HG03175 (cell line): ENCODE results near the gene GPR162.

Experiments
- ATAC-seq: cut with Tn5 transposase; IDR thresholded peaks from one replicate; pipeline ENCODE4 v1.9.1; 2021; ENCODE audit warnings: mild to moderate bottlenecking, moderate library complexity; ENCODE audit not compliant: unreplicated experiment

GPR162 gene

GRCh38 chr12:6822426-6823135 is 960 bp downstream of the GPR162 start:
- ATAC-seq = no peak

GRCh38 chr12:6823182-6824084 is 1.8 kb downstream of the GPR162 start:
- no peak for ATAC-seq

DNA sequence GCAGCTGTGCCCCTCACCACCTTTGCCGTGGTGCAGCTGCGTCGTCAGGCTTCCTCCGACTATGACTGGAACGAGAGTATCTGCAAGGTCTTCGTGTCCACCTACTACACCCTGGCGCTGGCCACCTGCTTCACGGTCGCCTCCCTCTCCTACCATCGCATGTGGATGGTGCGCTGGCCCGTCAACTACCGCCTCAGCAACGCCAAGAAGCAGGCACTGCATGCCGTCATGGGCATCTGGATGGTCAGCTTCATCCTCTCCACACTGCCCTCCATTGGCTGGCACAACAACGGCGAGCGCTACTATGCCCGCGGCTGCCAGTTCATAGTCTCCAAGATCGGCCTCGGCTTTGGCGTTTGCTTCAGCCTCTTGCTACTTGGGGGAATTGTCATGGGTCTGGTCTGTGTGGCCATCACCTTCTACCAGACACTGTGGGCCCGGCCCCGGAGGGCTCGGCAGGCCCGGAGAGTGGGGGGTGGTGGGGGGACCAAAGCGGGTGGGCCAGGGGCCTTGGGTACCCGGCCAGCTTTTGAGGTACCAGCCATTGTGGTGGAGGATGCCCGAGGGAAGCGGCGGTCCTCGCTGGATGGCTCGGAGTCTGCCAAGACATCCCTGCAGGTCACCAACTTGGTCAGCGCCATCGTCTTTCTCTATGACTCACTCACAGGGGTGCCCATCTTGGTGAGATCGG is 2.6 kb downstream of the GPR162 start:
- no peak for ATAC-seq

DNA sequence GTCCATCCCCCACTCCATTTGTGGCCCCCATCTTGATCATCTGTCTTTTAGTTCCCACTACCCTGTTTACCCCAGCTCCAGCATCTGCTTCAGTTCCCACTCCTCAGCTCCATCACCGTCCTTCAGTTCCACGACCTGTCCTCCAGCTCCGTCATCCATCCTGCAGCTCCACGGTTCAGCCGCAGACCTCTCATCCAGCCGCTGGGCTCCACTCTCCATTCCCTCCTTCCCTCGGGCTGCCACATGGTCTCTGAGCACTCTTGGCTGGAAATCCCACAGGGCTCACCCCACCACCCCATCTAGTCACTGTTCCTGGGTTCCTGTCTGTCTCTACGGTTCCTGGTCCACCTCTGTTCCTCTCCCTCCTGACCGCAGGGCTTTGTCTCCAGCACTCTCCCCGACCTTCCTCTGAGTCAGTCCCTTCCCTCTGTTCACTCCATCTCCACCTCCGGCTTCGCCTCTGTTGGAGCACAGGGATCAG is 3.3 kb downstream of the GPR162 start:
- no peak for ATAC-seq

DNA sequence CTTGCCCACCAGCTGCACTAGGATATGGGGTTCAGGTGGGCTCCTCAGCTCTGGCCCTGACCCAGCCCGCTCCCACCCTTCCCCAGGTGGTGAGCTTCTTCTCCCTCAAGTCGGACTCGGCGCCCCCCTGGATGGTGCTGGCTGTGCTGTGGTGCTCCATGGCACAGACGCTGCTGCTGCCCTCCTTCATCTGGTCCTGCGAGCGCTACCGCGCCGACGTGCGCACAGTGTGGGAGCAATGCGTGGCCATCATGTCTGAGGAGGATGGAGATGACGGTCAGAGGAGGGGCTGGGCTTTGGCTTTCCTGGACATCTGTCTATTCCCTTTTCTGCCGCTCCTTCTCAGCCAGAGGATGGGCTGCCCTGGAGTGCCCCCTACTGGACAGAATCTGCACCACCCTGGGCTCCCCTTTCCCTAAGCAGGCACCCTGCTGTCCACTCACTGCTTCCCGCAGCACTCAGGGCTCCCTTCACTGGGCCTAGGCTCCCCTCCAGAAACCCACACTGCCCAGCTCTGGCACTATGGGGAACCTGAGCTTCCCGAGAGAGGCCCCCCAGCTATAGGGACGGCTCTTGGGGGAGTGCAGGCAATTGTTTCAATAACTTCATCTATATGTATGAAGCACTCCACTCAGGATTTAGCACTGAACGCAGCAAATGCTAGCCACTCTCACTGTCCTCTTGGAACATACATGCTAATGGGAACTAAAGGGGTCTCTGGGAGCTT is 3.9 kb downstream of the GPR162 start:
- ATAC-seq = peak; percentile 49

GRCh38 chr12:6826125-6826733 is 4.6 kb downstream of the GPR162 start:
- ATAC-seq = no peak

DNA sequence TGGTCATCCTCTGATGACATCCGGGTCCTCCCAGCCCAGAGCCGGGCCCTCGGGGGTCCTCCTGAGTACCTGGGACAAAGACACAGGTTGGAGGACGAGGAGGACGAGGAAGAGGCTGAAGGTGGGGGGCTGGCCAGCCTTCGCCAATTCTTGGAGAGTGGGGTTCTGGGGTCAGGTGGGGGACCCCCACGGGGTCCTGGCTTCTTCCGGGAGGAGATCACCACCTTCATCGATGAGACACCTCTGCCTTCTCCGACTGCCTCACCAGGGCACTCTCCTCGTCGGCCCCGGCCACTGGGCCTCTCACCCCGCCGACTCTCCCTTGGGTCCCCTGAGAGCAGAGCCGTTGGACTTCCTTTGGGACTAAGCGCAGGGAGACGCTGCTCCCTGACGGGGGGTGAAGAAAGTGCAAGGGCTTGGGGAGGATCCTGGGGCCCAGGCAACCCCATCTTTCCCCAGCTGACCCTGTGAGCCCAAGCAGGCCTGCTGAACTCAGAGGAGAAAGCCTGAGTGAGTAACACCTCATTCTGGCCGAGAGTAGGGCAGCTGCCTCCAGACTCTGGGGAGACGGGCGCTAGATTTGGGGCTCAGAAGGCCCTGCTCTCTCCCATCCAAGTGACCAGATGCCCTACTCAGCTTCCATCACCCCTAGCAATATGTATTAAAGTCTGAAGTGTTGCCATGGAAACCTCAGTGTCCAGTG is 5.3 kb downstream of the GPR162 start:
- no peak for ATAC-seq

- ATAC-seq = no peak
Measured at GRCh38 chr12:6827437-6827911, 5.9 kb downstream of the GPR162 start.

- no peak for ATAC-seq
Measured at GRCh38 chr12:6827982-6828780, 6.6 kb downstream of the GPR162 start, which contains the start of gene P3H3. Gene P3H3 (plus strand): TSS chr12:6828407. CDS start chr12:6828441, 34 bp downstream.

DNA sequence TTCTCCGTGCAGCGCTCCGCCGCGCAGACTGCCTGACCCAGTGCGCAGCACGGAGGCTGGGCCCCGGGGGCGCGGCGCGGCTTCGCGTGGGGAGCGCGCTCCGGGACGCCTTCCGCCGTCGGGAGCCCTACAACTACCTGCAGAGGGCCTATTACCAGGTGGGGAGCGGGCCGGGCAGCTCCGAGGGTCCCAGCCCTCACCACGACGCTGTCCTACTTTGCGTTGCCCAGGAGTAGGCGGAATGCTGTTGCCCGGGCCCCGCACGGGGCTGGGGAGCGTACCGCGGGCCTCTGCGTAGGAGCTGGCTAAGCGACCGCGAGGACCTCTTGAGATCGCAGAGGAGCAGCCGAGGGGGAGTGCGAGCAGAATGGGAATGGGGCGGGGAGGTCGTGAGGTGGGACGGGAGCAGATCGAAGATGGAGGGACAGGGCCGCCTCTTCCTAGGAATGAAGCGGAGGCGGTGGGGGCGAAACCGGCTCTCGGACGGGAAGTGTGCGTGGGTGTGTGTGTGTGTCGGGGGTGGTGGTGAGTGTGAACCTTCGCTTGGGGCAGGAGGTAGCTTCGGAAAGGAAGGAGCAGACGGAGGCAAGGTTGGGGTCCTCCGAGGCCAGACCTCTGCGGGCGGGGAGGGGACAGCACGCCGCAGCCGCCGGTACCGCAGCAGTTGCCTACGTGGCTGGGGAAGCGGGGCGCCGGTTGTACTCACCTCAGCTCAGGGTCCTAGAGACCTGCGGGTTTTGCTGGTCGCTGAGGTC is 7.3 kb downstream of the GPR162 start:
- ATAC-seq = no peak

GRCh38 chr12:6829536-6830220 is 8.1 kb downstream of the GPR162 start:
- no peak for ATAC-seq

DNA sequence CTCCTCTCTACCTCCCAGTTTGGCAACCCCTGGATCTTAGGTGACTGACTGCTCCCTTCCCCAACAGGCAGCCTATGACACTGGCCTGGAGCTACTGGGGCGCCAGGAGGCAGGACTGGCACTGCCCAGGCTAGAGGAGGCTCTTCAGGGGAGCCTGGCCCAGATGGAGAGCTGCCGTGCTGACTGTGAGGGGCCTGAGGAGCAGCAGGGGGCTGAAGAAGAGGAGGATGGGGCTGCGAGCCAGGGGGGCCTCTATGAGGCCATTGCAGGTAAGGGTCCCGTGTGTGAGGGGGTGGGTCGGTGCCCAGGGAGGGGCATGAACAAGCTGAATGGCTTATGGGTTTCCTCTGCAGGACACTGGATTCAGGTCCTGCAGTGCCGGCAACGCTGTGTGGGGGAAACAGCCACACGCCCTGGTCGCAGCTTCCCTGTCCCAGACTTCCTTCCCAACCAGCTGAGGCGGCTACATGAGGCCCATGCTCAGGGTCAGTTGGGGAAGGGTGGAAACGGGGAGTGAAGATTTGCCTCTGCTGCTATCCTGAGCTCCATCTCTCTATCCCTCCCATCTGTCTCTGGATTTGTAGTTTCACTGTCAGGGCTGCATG is 8.8 kb downstream of the GPR162 start:
- no peak for ATAC-seq

DNA sequence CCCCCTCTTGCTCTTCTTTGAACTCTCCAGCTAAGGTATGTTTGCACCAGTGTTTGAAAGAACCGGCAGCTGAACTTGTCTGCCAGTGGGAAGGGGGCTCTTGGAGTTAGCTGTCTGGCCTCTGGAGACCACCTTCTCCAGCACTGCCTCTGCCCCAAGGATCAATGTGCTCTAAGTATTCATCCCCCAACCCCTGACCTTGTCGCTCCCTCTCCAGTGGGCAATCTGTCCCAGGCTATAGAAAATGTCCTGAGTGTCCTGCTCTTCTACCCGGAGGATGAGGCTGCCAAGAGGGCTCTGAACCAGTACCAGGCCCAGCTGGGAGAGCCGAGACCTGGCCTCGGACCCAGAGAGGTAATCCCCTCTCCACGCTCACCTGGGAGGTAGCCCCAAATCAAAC is 9.4 kb downstream of the GPR162 start:
- ATAC-seq = no peak

- ATAC-seq = no peak
Measured at GRCh38 chr12:6831450-6831995, 9.9 kb downstream of the GPR162 start.

- ATAC-seq = no peak
Measured at GRCh38 chr12:6832125-6832524, 10.5 kb downstream of the GPR162 start.

- ATAC-seq = no peak
Measured at GRCh38 chr12:6833189-6833890, 11.7 kb downstream of the GPR162 start.
